ENCODE results near the gene CDCA8.
A peak's percentile ranks its signal among the peaks of the same experiment; 100 is the strongest.
"Not testable (repeated sequence)": the region's sequence is repeated elsewhere in the genome, so short reads cannot be mapped to it uniquely, and the experiment has no call there.

The CDCA8 gene

GRCh38 chr1:37685722-37686121 is 6.6 kb upstream of the CDCA8 start:
- TF ChIP-seq ZNF274 (IDR thresholded peaks at IDR 0.05; ENCODE audit: low read depth, low read length) = no peak
- H3K4me3 ChIP-seq (ENCODE audit: low read length) = no peak overlapping the region

- H3K4me3 ChIP-seq (ENCODE audit: low read length) = not testable (repeated sequence)
These were observed 4.6 kb upstream of the CDCA8 start for GRCh38 chr1:37687764-37688163.

GRCh38 chr1:37688926-37689325 is 3.4 kb upstream of the CDCA8 start:
- no peak for TF ChIP-seq ZNF274 (IDR thresholded peaks at IDR 0.05; ENCODE audit: low read depth, low read length)
- peak overlapping the region; percentile 81 for H3K4me3 ChIP-seq (ENCODE audit: low read length)

GRCh38 chr1:37691497-37692077 is 729 bp upstream of the CDCA8 start:
- H3K4me3 ChIP-seq (ENCODE audit: low read length) = peak overlapping the region; percentile 81; the same call in 1 of the 2 replicates
- TF ChIP-seq ZNF274 (IDR thresholded peaks at IDR 0.05; ENCODE audit: low read depth, low read length) = no peak

GRCh38 chr1:37692834-37693175 is 489 bp downstream of the CDCA8 start:
- no peak for TF ChIP-seq ZNF274 (IDR thresholded peaks at IDR 0.05; ENCODE audit: low read depth, low read length)
- H3K4me3 ChIP-seq (ENCODE audit: low read length) = peak overlapping the region; percentile 79

GRCh38 chr1:37697090-37697489 is 4.8 kb downstream of the CDCA8 start:
- TF ChIP-seq ZNF274 (IDR thresholded peaks at IDR 0.05; ENCODE audit: low read depth, low read length) = no peak

GRCh38 chr1:37697737-37698136 is 5.4 kb downstream of the CDCA8 start:
- H3K4me3 ChIP-seq (ENCODE audit: low read length) = no peak overlapping the region
- no peak for TF ChIP-seq ZNF274 (IDR thresholded peaks at IDR 0.05; ENCODE audit: low read depth, low read length)

More at GRCh38 chr1:37697090-37697489, 4.8 kb downstream of the CDCA8 start:
- H3K4me3 ChIP-seq (ENCODE audit: low read length) = no peak overlapping the region

GRCh38 chr1:37699147-37699546 is 6.8 kb downstream of the CDCA8 start:
- no peak overlapping the region for H3K4me3 ChIP-seq (ENCODE audit: low read length)
- TF ChIP-seq ZNF274 (IDR thresholded peaks at IDR 0.05; ENCODE audit: low read depth, low read length) = no peak

- no peak for TF ChIP-seq ZNF274 (IDR thresholded peaks at IDR 0.05; ENCODE audit: low read depth, low read length)
- H3K4me3 ChIP-seq (ENCODE audit: low read length) = no peak overlapping the region
These were observed 8.7 kb downstream of the CDCA8 start for GRCh38 chr1:37701051-37701450.

- no peak for TF ChIP-seq ZNF274 (IDR thresholded peaks at IDR 0.05; ENCODE audit: low read depth, low read length)
These were observed 10.7 kb downstream of the CDCA8 start for GRCh38 chr1:37703061-37703460.

GRCh38 chr1:37704966-37705365 is 12.7 kb downstream of the CDCA8 start:
- no peak for TF ChIP-seq ZNF274 (IDR thresholded peaks at IDR 0.05; ENCODE audit: low read depth, low read length)
- H3K4me3 ChIP-seq (ENCODE audit: low read length) = no peak overlapping the region

More at GRCh38 chr1:37703061-37703460, 10.7 kb downstream of the CDCA8 start:
- H3K4me3 ChIP-seq (ENCODE audit: low read length) = no peak overlapping the region

GRCh38 chr1:37705399-37705798 is 13.1 kb downstream of the CDCA8 start:
- H3K4me3 ChIP-seq (ENCODE audit: low read length) = no peak overlapping the region
- no peak for TF ChIP-seq ZNF274 (IDR thresholded peaks at IDR 0.05; ENCODE audit: low read depth, low read length)

- H3K4me3 ChIP-seq (ENCODE audit: low read length) = no peak overlapping the region
- TF ChIP-seq ZNF274 (IDR thresholded peaks at IDR 0.05; ENCODE audit: low read depth, low read length) = no peak
These were observed 16.2 kb downstream of the CDCA8 start for GRCh38 chr1:37708471-37708870.

- no peak overlapping the region for H3K4me3 ChIP-seq (ENCODE audit: low read length)
- no peak for TF ChIP-seq ZNF274 (IDR thresholded peaks at IDR 0.05; ENCODE audit: low read depth, low read length)
These were observed 21.9 kb downstream of the CDCA8 start for GRCh38 chr1:37714226-37714625.

GRCh38 chr1:37714689-37715088 is 22.4 kb downstream of the CDCA8 start:
- no peak for TF ChIP-seq ZNF274 (IDR thresholded peaks at IDR 0.05; ENCODE audit: low read depth, low read length)
- H3K4me3 ChIP-seq (ENCODE audit: low read length) = no peak overlapping the region

GRCh38 chr1:37716321-37716720 is 24.0 kb downstream of the CDCA8 start:
- no peak for TF ChIP-seq ZNF274 (IDR thresholded peaks at IDR 0.05; ENCODE audit: low read depth, low read length)
- H3K4me3 ChIP-seq (ENCODE audit: low read length) = no peak overlapping the region

Measured in GM08714 (cell line).